ENCODE data around the gene TLE3.
A peak's percentile ranks its signal among the peaks of the same experiment; 100 is the strongest.
"Not testable (repeated sequence)": the region's sequence is repeated elsewhere in the genome, so short reads cannot be mapped to it uniquely, and the experiment has no call there.

The TLE3 gene

GRCh38 chr15:70125605-70126004 is 27.9 kb upstream of the TLE3 start:
- no peak for DNase-seq

GRCh38 chr15:70121624-70122302 is 24.0 kb upstream of the TLE3 start:
- DNase-seq: no peak

GRCh38 chr15:70120958-70121623 is 23.4 kb upstream of the TLE3 start:
- DNase-seq: no peak

GRCh38 chr15:70119911-70120508 is 22.3 kb upstream of the TLE3 start:
- no peak for DNase-seq

GRCh38 chr15:70118599-70118998 is 20.9 kb upstream of the TLE3 start:
- no peak for DNase-seq

- no peak for DNase-seq
Observed at GRCh38 chr15:70116317-70116716, 18.6 kb upstream of the TLE3 start.

- DNase-seq: no peak
Observed at GRCh38 chr15:70114221-70114620, 16.5 kb upstream of the TLE3 start.

GRCh38 chr15:70113304-70113700 is 15.6 kb upstream of the TLE3 start:
- DNase-seq: no peak

GRCh38 chr15:70112572-70113303 is 15.0 kb upstream of the TLE3 start:
- not testable (repeated sequence) for DNase-seq

GRCh38 chr15:70112074-70112395 is 14.3 kb upstream of the TLE3 start:
- DNase-seq: no peak

GRCh38 chr15:70111203-70112073 is 13.7 kb upstream of the TLE3 start:
- no peak for DNase-seq

- DNase-seq: no peak
Observed at GRCh38 chr15:70109978-70110377, 12.3 kb upstream of the TLE3 start.

- no peak for DNase-seq
Observed at GRCh38 chr15:70109531-70109930, 11.8 kb upstream of the TLE3 start.

GRCh38 chr15:70103880-70104626 is 6.3 kb upstream of the TLE3 start:
- no peak for DNase-seq

- DNase-seq: no peak
Observed at GRCh38 chr15:70102827-70103226, 5.1 kb upstream of the TLE3 start.

- no peak for DNase-seq
Observed at GRCh38 chr15:70101459-70102113, 3.9 kb upstream of the TLE3 start.

GRCh38 chr15:70100474-70101341 is 3.0 kb upstream of the TLE3 start:
- no peak for DNase-seq

- DNase-seq: no peak
Observed at GRCh38 chr15:70099967-70100473, 2.3 kb upstream of the TLE3 start.

GRCh38 chr15:70099167-70099966 is 1.6 kb upstream of the TLE3 start:
- DNase-seq: peak; percentile 97

All from 8988T (cell line).